ENCODE data around the gene PLA1A. TPM values are rescaled to one million over a fixed set of nuclear protein-coding genes. Genes with fewer than 3 reads are reported as not detected.
"Not testable (repeated sequence)": the region's sequence is repeated elsewhere in the genome, so short reads cannot be mapped to it uniquely, and the experiment has no call there.

PLA1A gene
- total and polyA plus RNA-seq, 2 experiments from 2014 or later: not detected

DNA sequence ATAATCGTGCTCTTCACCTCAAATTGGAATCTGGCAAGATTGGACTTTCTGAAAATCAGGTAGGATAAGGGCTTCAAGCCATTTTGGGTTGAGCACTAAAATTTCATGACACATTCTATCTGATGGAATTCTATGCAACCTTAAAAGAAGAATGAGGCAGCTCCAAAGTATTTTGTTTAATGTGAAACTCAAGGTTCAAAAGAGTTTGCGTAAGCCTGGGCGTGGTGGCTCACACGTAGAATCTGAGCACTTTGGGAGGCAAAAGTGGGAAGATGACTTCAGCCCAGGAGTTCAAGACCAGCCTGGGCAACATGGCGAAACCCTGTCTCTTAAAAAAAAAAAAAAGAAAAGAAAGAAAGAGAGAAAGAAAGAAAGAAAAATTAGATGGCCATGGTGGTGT, 3.6 kb upstream of the PLA1A start:
- in situ Hi-C loops (cut with MboI): no loop called here
- DNase-seq: peak; percentile 41
- Histone ChIP-seq H3K27me3 (replicated peaks; ENCODE audit: insufficient read depth) (0 out of 2 replicates have a peak, but pooled peaks cover 10% of the 10 kb centered on the region), H3K9me2 (ENCODE audit: insufficient read depth) (no peaks in the 10 kb centered on the region), H3K27ac (no peak overlapping the region), H3K9me3 (ENCODE audit: low read depth) (no peaks in the 10 kb centered on the region), H3K4me3 (no peak overlapping the region), H3K4me1 (ENCODE audit: insufficient read depth) (no peaks in the 10 kb centered on the region), H3K9ac (no peak overlapping the region), H2AFZ (no peak overlapping the region), H3K36me3 (ENCODE audit: low read depth) (no peaks in the 10 kb centered on the region), H3F3A (ENCODE audit: insufficient read depth) (no peaks in the 10 kb centered on the region), H4K20me1 (ENCODE audit: insufficient read depth) (no peaks in the 10 kb centered on the region), H3K4me2 (ENCODE audit: unreplicated experiment) (no peak overlapping the region), H3K79me2 (ENCODE audit: insufficient read depth) (no peaks in the 10 kb centered on the region)
- WGBS, 2 experiments (ENCODE audit: low coverage in 1 of 2, low lambda C conversion rate in 2 of 2, missing lambda C conversion rate in 2 of 2): 63 to 69% methylated on average over 5 of the region's 5 CpGs
- TF ChIP-seq EZH2 (IDR thresholded peaks at IDR 0.05; ENCODE audit: insufficient read depth, poor library complexity, severe bottlenecking) (no peak), EZH2phosphoT487 (IDR thresholded peaks at IDR 0.05; ENCODE audit: insufficient read depth, low read depth) (no peak)

DNA sequence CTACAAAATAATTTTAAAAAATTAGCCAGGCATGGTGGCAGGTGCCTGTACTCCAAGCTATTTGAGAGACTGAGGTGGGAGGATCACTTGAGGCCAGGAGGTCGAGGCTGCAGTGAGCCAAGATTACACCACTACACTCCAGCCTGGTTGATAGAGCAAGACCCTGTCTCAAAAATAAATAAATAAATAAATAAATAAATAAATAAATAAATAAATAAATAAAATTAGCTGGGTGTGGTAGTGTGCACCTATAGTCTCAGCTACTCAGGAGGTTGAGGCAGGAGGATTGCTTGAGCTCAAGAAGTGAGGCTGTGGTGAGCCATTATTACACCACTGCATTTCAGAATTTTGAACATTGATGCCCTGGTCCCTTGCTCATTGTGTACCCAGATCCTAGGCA, 2.8 kb upstream of the PLA1A start:
- in situ Hi-C loops (cut with MboI); H3K4me1 ChIP-seq (ENCODE audit: insufficient read depth): not testable (repeated sequence)

DNA sequence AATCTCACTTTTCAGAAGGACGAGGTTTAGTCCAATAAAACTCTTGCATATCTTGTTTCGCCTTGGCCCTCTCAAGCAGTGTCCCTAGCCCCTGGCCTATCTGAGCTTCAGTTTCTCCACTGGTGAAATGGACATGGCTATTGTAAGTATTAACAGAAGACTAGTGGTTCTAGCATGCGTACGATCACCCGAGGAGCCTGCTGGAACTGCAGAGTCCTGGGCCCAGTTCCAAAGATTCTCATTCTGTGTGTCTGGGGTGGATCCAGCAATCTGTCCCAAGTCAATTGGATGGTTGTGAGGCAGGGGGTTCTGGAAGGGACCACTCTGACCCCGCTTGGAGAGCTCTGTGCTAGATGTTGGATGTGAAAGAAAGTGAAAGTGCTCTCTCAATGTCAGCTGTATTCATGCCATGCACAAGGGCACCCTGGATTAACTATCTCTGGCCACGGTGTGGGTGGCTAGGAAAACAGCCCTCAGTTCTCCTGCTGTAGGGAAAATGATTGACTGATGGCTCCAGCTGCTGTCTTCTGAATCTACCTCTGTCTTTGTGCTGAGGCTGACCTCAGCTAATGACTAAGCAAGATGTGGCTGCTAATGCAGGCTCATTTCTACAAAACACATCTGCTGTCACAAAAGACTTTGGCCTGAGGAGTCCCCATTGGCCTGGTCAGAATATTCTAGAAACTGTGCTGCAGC, 1.9 kb upstream of the PLA1A start:
- no peaks in the 10 kb centered on the region for H3K9me2 ChIP-seq (ENCODE audit: insufficient read depth)
- peak; percentile 26 for DNase-seq
- no peak overlapping the region for H3K9ac ChIP-seq
- H3K27me3 ChIP-seq (replicated peaks; ENCODE audit: insufficient read depth): 0 out of 2 replicates have a peak, but pooled peaks cover 10% of the 10 kb centered on the region
- in situ Hi-C loops (cut with MboI): no loop called here
- 65 to 77% methylated on average over 7 of the region's 7 CpGs for WGBS, 2 experiments (ENCODE audit: low coverage in 1 of 2, low lambda C conversion rate in 2 of 2, missing lambda C conversion rate in 2 of 2)
- no peak overlapping the region for H3K27ac ChIP-seq
- H2AFZ ChIP-seq: peak overlapping the region; percentile 29
- H3K4me1 ChIP-seq (ENCODE audit: insufficient read depth): no peaks in the 10 kb centered on the region
- no peak for TF ChIP-seq EZH2 (IDR thresholded peaks at IDR 0.05; ENCODE audit: insufficient read depth, poor library complexity, severe bottlenecking)
- TF ChIP-seq EZH2phosphoT487 (IDR thresholded peaks at IDR 0.05; ENCODE audit: insufficient read depth, low read depth): no peak
- H3K4me3 ChIP-seq: no peak overlapping the region
- H3K79me2 ChIP-seq (ENCODE audit: insufficient read depth): no peaks in the 10 kb centered on the region
- no peaks in the 10 kb centered on the region for H3K9me3 ChIP-seq (ENCODE audit: low read depth)
- no peaks in the 10 kb centered on the region for H3F3A ChIP-seq (ENCODE audit: insufficient read depth)
- H3K4me2 ChIP-seq (ENCODE audit: unreplicated experiment): no peak overlapping the region
- no peaks in the 10 kb centered on the region for H3K36me3 ChIP-seq (ENCODE audit: low read depth)
- H4K20me1 ChIP-seq (ENCODE audit: insufficient read depth): no peaks in the 10 kb centered on the region

More for the DNA sequence above, 2.8 kb upstream of the PLA1A start:
- not testable (repeated sequence) for H3K36me3 ChIP-seq (ENCODE audit: low read depth); DNase-seq; H2AFZ ChIP-seq; H3K79me2 ChIP-seq (ENCODE audit: insufficient read depth); H3K9me2 ChIP-seq (ENCODE audit: insufficient read depth); H3F3A ChIP-seq (ENCODE audit: insufficient read depth); H3K27me3 ChIP-seq (replicated peaks; ENCODE audit: insufficient read depth); H3K4me3 ChIP-seq; H3K4me2 ChIP-seq (ENCODE audit: unreplicated experiment); H4K20me1 ChIP-seq (ENCODE audit: insufficient read depth); H3K9ac ChIP-seq; H3K9me3 ChIP-seq (ENCODE audit: low read depth); H3K27ac ChIP-seq
- 0 to 18% methylated on average over 1 of the region's 1 CpG for WGBS, 2 experiments (ENCODE audit: low coverage in 1 of 2, low lambda C conversion rate in 2 of 2, missing lambda C conversion rate in 2 of 2)

DNA sequence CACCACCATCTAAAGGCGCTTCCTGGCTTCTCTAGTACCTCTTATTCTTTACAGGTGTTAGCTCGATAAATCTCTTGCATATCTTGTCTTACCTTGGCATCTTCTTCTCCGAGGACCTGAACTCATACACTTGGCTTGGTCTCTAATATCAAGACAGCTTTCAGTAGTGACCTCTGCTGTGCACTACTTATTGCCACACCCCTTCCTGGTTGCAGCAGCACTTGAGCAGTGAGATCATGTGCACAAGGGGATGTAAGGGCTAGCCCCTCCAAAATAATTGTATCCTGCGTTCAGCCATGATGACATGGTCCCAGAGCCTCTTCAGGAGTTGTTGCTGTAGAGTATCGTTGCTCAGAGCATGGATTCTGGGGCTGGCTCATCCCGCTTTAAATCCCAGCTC, 1.3 kb upstream of the PLA1A start:
- 74 to 75% methylated on average over 6 of the region's 6 CpGs for WGBS, 2 experiments (ENCODE audit: low coverage in 1 of 2, low lambda C conversion rate in 2 of 2, missing lambda C conversion rate in 2 of 2)
- Histone ChIP-seq H3K9me3 (ENCODE audit: low read depth) (no peaks in the 10 kb centered on the region), H3K9ac (no peak overlapping the region), H3K36me3 (ENCODE audit: low read depth) (no peaks in the 10 kb centered on the region), H2AFZ (no peak overlapping the region), H3K9me2 (ENCODE audit: insufficient read depth) (no peaks in the 10 kb centered on the region), H3K79me2 (ENCODE audit: insufficient read depth) (no peaks in the 10 kb centered on the region), H3K4me1 (ENCODE audit: insufficient read depth) (no peaks in the 10 kb centered on the region), H3K4me3 (no peak overlapping the region), H3K4me2 (ENCODE audit: unreplicated experiment) (no peak overlapping the region), H4K20me1 (ENCODE audit: insufficient read depth) (no peaks in the 10 kb centered on the region), H3F3A (ENCODE audit: insufficient read depth) (no peaks in the 10 kb centered on the region), H3K27ac (no peak overlapping the region), H3K27me3 (replicated peaks; ENCODE audit: insufficient read depth) (0 out of 2 replicates have a peak, but pooled peaks cover 10% of the 10 kb centered on the region)
- TF ChIP-seq EZH2 (IDR thresholded peaks at IDR 0.05; ENCODE audit: insufficient read depth, poor library complexity, severe bottlenecking) (no peak), EZH2phosphoT487 (IDR thresholded peaks at IDR 0.05; ENCODE audit: insufficient read depth, low read depth) (no peak)
- in situ Hi-C loops (cut with MboI): no loop called here
- no peak for DNase-seq

Measured in GM23248 (cell line).